Keratinocyte (primary cell): ENCODE results near the gene UBASH3B. TPM values are rescaled to one million over a fixed set of nuclear protein-coding genes. Genes with fewer than 3 reads are reported as not detected.

Experiments
- DNase-seq: peaks from one replicate; pipeline ENCODE4 v3.0.0-alpha.2; 2011; ENCODE audit warnings: low read depth, missing footprints, low spot score
- FAIRE-seq: peaks from 2 replicates; lab custom pipeline; 2011; peaks lifted over from hg19 to GRCh38; lab: Jason Lieb, UNC
- H2AFZ ChIP-seq: 2 replicates; pipeline ENCODE4 v1.6.0; 2012; ENCODE audit warnings: low read length, control low read depth, inconsistent platforms; ENCODE audit not compliant: control insufficient read depth
- H3K27ac ChIP-seq: 2 replicates; pipeline ENCODE4 v1.5.1; 2011; ENCODE audit warnings: low read length; ENCODE audit not compliant: control insufficient read depth, insufficient read depth
- H3K27me3 ChIP-seq: 3 replicates; pipeline ENCODE4 v1.6.0; 2011; ENCODE audit warnings: low read length; ENCODE audit not compliant: control insufficient read depth, insufficient read depth; ENCODE audit errors: extremely low read depth
- H3K36me3 ChIP-seq, 2 experiments: 2 replicates in 1 of 2; 3 replicates in 1 of 2; pipeline ENCODE4 v1.5.1; 2011; ENCODE audit warnings: low read length in 2 of 2, mild to moderate bottlenecking in 1 of 2; ENCODE audit not compliant: control insufficient read depth in 2 of 2, insufficient read depth in 2 of 2; ENCODE audit errors: extremely low read depth in 1 of 2
- H3K4me1 ChIP-seq: 3 replicates; pipeline ENCODE4 v1.5.1; 2011; ENCODE audit warnings: low read length; ENCODE audit not compliant: control insufficient read depth, insufficient read depth; ENCODE audit errors: extremely low read depth
- H3K4me2 ChIP-seq: 3 replicates; pipeline ENCODE4 v1.6.0; 2011; ENCODE audit warnings: low read depth, low read length; ENCODE audit not compliant: control insufficient read depth, insufficient read depth; ENCODE audit errors: extremely low read depth
- H3K4me3 ChIP-seq, 3 experiments: fragments of 200-600 bp in 1 of 3; sonication (generic) in 1 of 3; 2 replicates in 2 of 3; 3 replicates in 1 of 3; pipeline ENCODE4 v1.5.1; 2011 to 2016; ENCODE audit warnings: low read length in 3 of 3, mild to moderate bottlenecking in 3 of 3, control low read depth in 2 of 3, inconsistent platforms in 1 of 3, low read depth in 1 of 3, mixed read lengths in 1 of 3, mixed run types in 1 of 3, moderate library complexity in 1 of 3; ENCODE audit not compliant: control insufficient read depth in 2 of 3, insufficient read depth in 2 of 3; ENCODE audit errors: extremely low read depth in 1 of 3
- H3K79me2 ChIP-seq: 2 replicates; pipeline ENCODE4 v1.6.0; 2012; ENCODE audit warnings: low read length; ENCODE audit not compliant: control insufficient read depth, insufficient read depth
- H3K9ac ChIP-seq: 3 replicates; pipeline ENCODE4 v1.6.0; 2011; ENCODE audit warnings: low read length; ENCODE audit not compliant: control insufficient read depth, insufficient read depth; ENCODE audit errors: extremely low read depth
- H3K9me1 ChIP-seq: 3 replicates; pipeline ENCODE4 v1.6.0; 2011; ENCODE audit warnings: low read length; ENCODE audit not compliant: control insufficient read depth, insufficient read depth; ENCODE audit errors: extremely low read depth
- H3K9me3 ChIP-seq: 2 replicates; pipeline ENCODE4 v1.5.1; 2012; ENCODE audit warnings: low read depth, low read length; ENCODE audit not compliant: control insufficient read depth
- H4K20me1 ChIP-seq: 3 replicates; pipeline ENCODE4 v1.6.0; 2011; ENCODE audit warnings: low read length; ENCODE audit not compliant: control insufficient read depth, insufficient read depth; ENCODE audit errors: extremely low read depth
- EZH2 ChIP-seq: IDR thresholded peaks from one replicate; pipeline ENCODE4 v1.6.1; 2012; ENCODE audit warnings: inconsistent platforms, mild to moderate bottlenecking, low read length, moderate library complexity
- dilution Hi-C: fragments of 300-500 bp; cut with MboI; formaldehyde crosslinking; loops from one replicate; pipeline ENCODE4 v1.7.0; 2020; ENCODE audit warnings: low sequenced_read_pairs; ENCODE audit not compliant: extremely low pct_ligation_motif_present
- polyA plus RNA-seq, 5 experiments: library from polyadenylated mRNA; depleted of rRNA in 3 of 5; stranded (reverse) in 3 of 5; stranded (forward) in 1 of 5; unstranded in 1 of 5; fragments of >200 nt; gene quantifications; 1 replicate in 1 of 5; 2 replicates in 3 of 5; 3 replicates in 1 of 5; pipeline versions ENCODE4 v1.2.1 to v1.2.3, GENCODE V29; 2011 to 2012; ENCODE audit warnings: missing spikeins in 2 of 5, low read depth in 1 of 5, low replicate concordance in 1 of 5
- TF ChIP-seq, protein P1 (sequence below), 3 experiments: IDR thresholded peaks in 1 of 3; conservative IDR thresholded peaks in 1 of 3; optimal IDR thresholded peaks in 1 of 3; 2 replicates in 2 of 3; 3 replicates in 1 of 3; pipeline versions ENCODE3 to v1.5.1; 2011; ENCODE audit warnings: low read length in 3 of 3, mild to moderate bottlenecking in 3 of 3, moderate library complexity in 2 of 3, control low read depth in 1 of 3, inconsistent platforms in 1 of 3; ENCODE audit not compliant: insufficient read depth in 2 of 3; ENCODE audit errors: extremely low read depth in 1 of 3

Gene UBASH3B
- polyA plus RNA-seq, 1 donor (not counting 4 experiments of a cell fraction or from before 2014, with no cell fraction given): 25.0 TPM

DNA sequence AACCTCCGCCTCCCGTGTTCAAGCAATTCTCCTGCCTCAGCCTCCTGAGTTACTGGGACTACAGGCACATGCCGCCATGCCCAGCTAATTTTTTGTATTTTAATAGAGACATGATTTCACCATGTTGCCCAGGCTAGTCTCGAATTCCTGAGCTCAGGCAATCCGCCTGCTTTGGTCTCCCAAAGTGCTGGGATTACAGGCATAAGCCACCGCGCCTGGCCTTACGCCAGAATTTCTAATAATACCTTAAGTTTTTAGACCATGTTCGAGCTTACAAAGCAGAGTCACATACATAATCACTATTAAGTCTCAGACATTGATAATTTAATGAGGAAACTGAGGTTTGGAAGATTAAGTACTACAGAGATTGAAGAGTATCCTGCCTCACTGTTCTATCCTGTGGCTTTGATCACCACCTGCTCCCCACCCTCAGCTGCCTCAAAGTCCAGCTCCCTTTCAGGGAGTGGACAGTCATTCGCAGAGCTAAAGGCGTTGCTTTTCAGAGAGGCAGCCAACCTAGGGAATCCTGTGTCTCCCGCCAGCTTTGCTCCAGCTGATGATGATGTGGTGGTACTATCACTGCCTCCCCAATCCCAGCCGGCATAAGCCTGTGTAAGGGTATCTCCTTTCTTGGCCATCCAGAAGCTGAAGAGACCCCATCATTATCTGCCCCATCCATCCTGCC lies 7.7 kb downstream of the UBASH3B start:
- H3K4me1 ChIP-seq: peaks cover 59% of the 10 kb centered on the region
- TF ChIP-seq EZH2: no peak
- TF ChIP-seq, protein P1, sequence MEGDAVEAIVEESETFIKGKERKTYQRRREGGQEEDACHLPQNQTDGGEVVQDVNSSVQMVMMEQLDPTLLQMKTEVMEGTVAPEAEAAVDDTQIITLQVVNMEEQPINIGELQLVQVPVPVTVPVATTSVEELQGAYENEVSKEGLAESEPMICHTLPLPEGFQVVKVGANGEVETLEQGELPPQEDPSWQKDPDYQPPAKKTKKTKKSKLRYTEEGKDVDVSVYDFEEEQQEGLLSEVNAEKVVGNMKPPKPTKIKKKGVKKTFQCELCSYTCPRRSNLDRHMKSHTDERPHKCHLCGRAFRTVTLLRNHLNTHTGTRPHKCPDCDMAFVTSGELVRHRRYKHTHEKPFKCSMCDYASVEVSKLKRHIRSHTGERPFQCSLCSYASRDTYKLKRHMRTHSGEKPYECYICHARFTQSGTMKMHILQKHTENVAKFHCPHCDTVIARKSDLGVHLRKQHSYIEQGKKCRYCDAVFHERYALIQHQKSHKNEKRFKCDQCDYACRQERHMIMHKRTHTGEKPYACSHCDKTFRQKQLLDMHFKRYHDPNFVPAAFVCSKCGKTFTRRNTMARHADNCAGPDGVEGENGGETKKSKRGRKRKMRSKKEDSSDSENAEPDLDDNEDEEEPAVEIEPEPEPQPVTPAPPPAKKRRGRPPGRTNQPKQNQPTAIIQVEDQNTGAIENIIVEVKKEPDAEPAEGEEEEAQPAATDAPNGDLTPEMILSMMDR (optimal IDR thresholded peaks at IDR 0.05 in 1 of 3, IDR thresholded peaks at IDR 0.05 in 1 of 3, conservative IDR thresholded peaks at IDR 0.05 in 1 of 3; ENCODE audit: extremely low read depth in 1 of 3, insufficient read depth in 2 of 3, low read length in 3 of 3): no peak
- no peak overlapping the region for H3K4me2 ChIP-seq
- no peaks in the 10 kb centered on the region for H3K9me3 ChIP-seq
- dilution Hi-C loops: no loop called here
- H3K36me3 ChIP-seq: peaks cover 4 to 7% of the 10 kb centered on the region in 2 experiments
- H3K27me3 ChIP-seq: no peaks in the 10 kb centered on the region
- H3K9ac ChIP-seq: no peak overlapping the region
- no peak for FAIRE-seq
- no peak overlapping the region for H3K27ac ChIP-seq
- H2AFZ ChIP-seq: no peak overlapping the region
- H3K4me3 ChIP-seq: no peak overlapping the region
- peaks cover 7% of the 10 kb centered on the region for H3K9me1 ChIP-seq
- H4K20me1 ChIP-seq: peaks cover 2% of the 10 kb centered on the region
- H3K79me2 ChIP-seq: peaks cover 62% of the 10 kb centered on the region
- no peak for DNase-seq

DNA sequence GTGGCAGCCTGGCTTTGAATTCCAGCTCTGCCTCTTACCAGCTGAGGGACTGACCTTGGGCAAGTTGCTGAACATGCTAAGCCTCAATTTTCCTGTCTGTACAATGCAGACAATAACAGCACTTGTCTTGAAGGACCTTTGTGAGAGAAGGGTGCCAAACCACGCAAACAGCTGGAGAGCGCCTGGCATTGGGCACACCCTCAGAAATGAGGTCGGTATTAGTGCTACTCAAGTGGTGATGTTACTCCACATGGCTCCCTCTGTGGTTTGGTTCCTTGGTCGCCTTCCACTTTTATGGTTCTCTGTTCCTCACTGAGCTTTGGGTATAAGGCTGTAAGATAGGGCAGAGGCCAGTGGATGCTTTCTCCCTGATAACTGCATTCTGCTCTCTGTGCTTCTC lies 8.2 kb downstream of the UBASH3B start:
- Histone ChIP-seq H3K27ac (no peak overlapping the region), H3K9me1 (peaks cover 4% of the 10 kb centered on the region), H3K27me3 (no peaks in the 10 kb centered on the region), H2AFZ (no peak overlapping the region), H3K4me1 (peaks cover 59% of the 10 kb centered on the region), H3K9ac (no peak overlapping the region), H4K20me1 (peaks cover 2% of the 10 kb centered on the region), H3K4me3 (no peak overlapping the region), H3K4me2 (no peak overlapping the region), H3K79me2 (peaks cover 62% of the 10 kb centered on the region), H3K36me3 (peaks cover 5 to 7% of the 10 kb centered on the region in 2 experiments), H3K9me3 (no peaks in the 10 kb centered on the region)
- no peak for DNase-seq
- dilution Hi-C loops: no loop called here
- FAIRE-seq: peak; percentile 81
- TF ChIP-seq, protein P1 (optimal IDR thresholded peaks at IDR 0.05 in 1 of 3, IDR thresholded peaks at IDR 0.05 in 1 of 3, conservative IDR thresholded peaks at IDR 0.05 in 1 of 3; ENCODE audit: extremely low read depth in 1 of 3, insufficient read depth in 2 of 3, low read length in 3 of 3): no peak
- TF ChIP-seq EZH2: no peak
